K562 (cell line): ENCODE results near the gene IFITM2. TPM values are rescaled to one million over a fixed set of nuclear protein-coding genes. Genes with fewer than 3 reads are reported as not detected.

ENCODE experiments used
- CBX1 ChIP-seq: sonication (generic); IDR thresholded peaks from 2 replicates; pipeline ENCODE4 v1.6.1; 2016; ENCODE audit warnings: antibody characterized with exemption, low read depth, mild to moderate bottlenecking
- CBX8 ChIP-seq: fragments of 200-600 bp; sonication (generic); IDR thresholded peaks from 2 replicates; pipeline ENCODE4 v1.6.1; 2012; ENCODE audit warnings: borderline replicate concordance, mixed run types, low read depth, mild to moderate bottlenecking, moderate library complexity, mixed read lengths, low read length, control low read depth, inconsistent platforms; ENCODE audit not compliant: poor library complexity, severe bottlenecking; ENCODE audit errors: extremely low read depth
- FOXP1 ChIP-seq: sonication (generic); formaldehyde crosslinking; IDR thresholded peaks from 2 replicates; pipeline ENCODE4 v1.8.0; 2022; ENCODE audit warnings: mild to moderate bottlenecking, missing genetic modification reagents
- GATA2 ChIP-seq: sonication (generic); formaldehyde crosslinking; IDR thresholded peaks from 2 replicates; pipeline ENCODE4 v1.4.0; 2020; ENCODE audit warnings: mild to moderate bottlenecking, missing genetic modification reagents
- KAT2B ChIP-seq: IDR thresholded peaks from one replicate; pipeline ENCODE4 v1.6.1; 2012; ENCODE audit warnings: low read depth, mild to moderate bottlenecking, control low read depth, inconsistent platforms, low read length, moderate library complexity
- KLF1 ChIP-seq: fragments of 450-650 bp; IDR thresholded peaks from 2 replicates; pipeline ENCODE4 v1.6.1; 2016; ENCODE audit warnings: missing genetic modification characterization, missing compliant biosample characterization
- MBD2 ChIP-seq: sonication (generic); IDR thresholded peaks from 2 replicates; pipeline ENCODE4 v1.6.1; 2016; ENCODE audit warnings: low read depth, borderline replicate concordance
- MEIS2 ChIP-seq: fragments of 450-650 bp; IDR thresholded peaks from 2 replicates; pipeline ENCODE4 v1.6.1; 2014; ENCODE audit warnings: mild to moderate bottlenecking; ENCODE audit not compliant: partially characterized antibody
- POLR2AphosphoS2 ChIP-seq: IDR thresholded peaks from 2 replicates; pipeline ENCODE4 v1.6.1; 2012; ENCODE audit warnings: low read length, improper control_type of control experiment
- RBM22 ChIP-seq: fragments of 200-400 bp; formaldehyde crosslinking; IDR thresholded peaks from 2 replicates; pipeline ENCODE4 v1.6.1; 2018; ENCODE audit warnings: low read length, low read depth; ENCODE audit not compliant: poor library complexity, severe bottlenecking
- U2AF2 ChIP-seq: fragments of 200-400 bp; formaldehyde crosslinking; optimal IDR thresholded peaks from 2 replicates; pipeline ENCODE3; 2017; ENCODE audit warnings: low read depth, mild to moderate bottlenecking, low read length
- XRCC4 ChIP-seq: IDR thresholded peaks from one replicate; pipeline ENCODE4 v1.6.1; 2011; ENCODE audit not compliant: insufficient read depth, insufficient read length; ENCODE audit errors: extremely low read depth
- ZNF324 ChIP-seq: fragments of 250-450 bp; sonication (Bioruptor Pico); IDR thresholded peaks from 2 replicates; pipeline ENCODE4 v1.4.0; 2020; ENCODE audit warnings: mild to moderate bottlenecking
- ZNF695 ChIP-seq: fragments of 450-650 bp; formaldehyde crosslinking; IDR thresholded peaks from 2 replicates; pipeline ENCODE4 v1.4.0; 2020; ENCODE audit warnings: mild to moderate bottlenecking, moderate library complexity
- ZNF699 ChIP-seq: fragments of 250-450 bp; sonication (Bioruptor Pico); IDR thresholded peaks from 2 replicates; pipeline ENCODE4 v1.8.0; 2021; ENCODE audit warnings: mild to moderate bottlenecking, moderate library complexity; ENCODE audit not compliant: insufficient replicate concordance
- ZNF830 ChIP-seq: fragments of 250-450 bp; sonication (Bioruptor Pico); IDR thresholded peaks from 2 replicates; pipeline ENCODE4 v1.5.0; 2021; ENCODE audit warnings: mild to moderate bottlenecking
- polyA plus RNA-seq, 8 experiments: library from polyadenylated mRNA; depleted of rRNA in 4 of 8; stranded (reverse) in 5 of 8; unstranded in 3 of 8; fragments of >200 nt; fragmentation: Nextera tagmentation in 2 of 8; fragmentation: Illumina TruSeq in 1 of 8; extraction: Ambion mirVana in 2 of 8; extraction: Trizol in 1 of 8; gene quantifications; 2 replicates each; pipeline versions ENCODE4 v1.2.1 to v1.2.3, GENCODE V29; 2011 to 2014; ENCODE audit warnings: inconsistent platforms in 1 of 8, missing spikeins in 1 of 8
- total RNA-seq, 7 experiments: library from RNA; depleted of rRNA in 6 of 7; stranded (reverse); fragments of >200 nt in 6 of 7; fragmentation: Illumina TruSeq in 2 of 7; extraction: Trizol in 2 of 7; gene quantifications; 2 replicates each; pipeline versions ENCODE4 v1.2.1 to v1.2.3, GENCODE V29; 2011 to 2021; ENCODE audit warnings: low replicate concordance in 1 of 7
- TF ChIP-seq, protein P1 (sequence below): sonication (generic); formaldehyde crosslinking; IDR thresholded peaks from 2 replicates; pipeline ENCODE4 v1.8.1; 2023; ENCODE audit warnings: mild to moderate bottlenecking, missing genetic modification reagents
- TF ChIP-seq, protein P2 (sequence below): fragments of 250-450 bp; sonication (Bioruptor Pico); IDR thresholded peaks from 2 replicates; pipeline ENCODE4 v1.9.0; 2021; ENCODE audit warnings: mild to moderate bottlenecking
- TF ChIP-seq, protein P3 (sequence below): fragments of 450-650 bp; IDR thresholded peaks from 2 replicates; pipeline ENCODE4 v1.6.1; 2014; ENCODE audit warnings: low read depth, mild to moderate bottlenecking, moderate library complexity, borderline replicate concordance
- TF ChIP-seq, protein P4 (sequence below): fragments of 250-450 bp; sonication (Bioruptor Pico); IDR thresholded peaks from 2 replicates; pipeline ENCODE4 v1.8.0; 2021; ENCODE audit warnings: moderate library complexity, mild to moderate bottlenecking, inconsistent platforms
- TF ChIP-seq, protein P5 (sequence below): fragments of 250-450 bp; sonication (Bioruptor Pico); IDR thresholded peaks from 2 replicates; pipeline ENCODE4 v1.9.0; 2021; ENCODE audit warnings: mild to moderate bottlenecking, inconsistent platforms

Gene IFITM2
- total and polyA plus RNA-seq, 9 of the 15 experiments (the other 6 are each of a cell fraction or from before 2014, with no cell fraction given), result 52.8 to 4,872 (median 356) TPM

DNA sequence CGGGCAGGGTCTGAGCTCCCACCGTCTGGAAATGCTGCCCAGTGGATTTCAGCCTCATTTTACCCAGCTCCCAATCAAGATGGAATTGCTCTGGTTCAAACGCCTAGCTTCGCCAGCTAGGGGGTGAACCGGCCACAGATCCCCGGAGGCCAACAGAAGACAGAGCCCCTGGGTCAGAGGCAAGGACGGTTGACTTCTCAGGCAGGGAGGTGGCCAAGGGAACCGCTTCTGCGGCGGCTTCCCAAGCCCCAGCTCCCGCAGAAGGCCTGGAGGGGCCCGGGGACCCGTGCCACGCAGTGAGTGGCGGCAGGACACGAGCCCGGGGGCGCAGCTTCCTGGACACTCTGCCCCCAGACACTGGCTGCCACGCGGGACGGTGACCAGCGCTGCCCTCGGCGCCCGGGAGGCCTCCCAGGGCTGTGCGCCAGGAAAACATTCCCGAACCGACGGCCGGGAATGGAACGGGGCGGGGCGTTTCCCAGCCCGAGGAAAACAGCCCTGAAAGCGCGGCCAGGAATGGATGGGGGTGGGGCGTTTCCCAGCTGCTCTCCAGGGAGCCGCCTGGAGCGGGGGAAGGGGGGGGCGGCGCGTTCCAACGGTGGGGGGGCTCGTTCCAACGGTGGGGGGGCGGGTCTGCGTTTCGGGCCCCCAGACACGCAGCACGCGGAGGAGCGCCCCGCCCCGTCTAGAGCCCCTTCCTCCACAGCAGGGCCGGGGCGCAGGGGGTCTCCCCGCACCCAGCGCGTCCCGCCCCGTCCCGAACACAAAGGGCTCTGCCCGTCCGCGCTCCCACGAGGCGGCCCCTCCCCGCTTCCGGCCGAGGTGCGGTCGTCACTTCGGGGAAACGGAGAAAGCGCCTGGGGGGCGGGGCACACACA, 48.2 kb downstream of the IFITM2 start (continued):
- no peak for TF ChIP-seq GATA2
- no peak for TF ChIP-seq ZNF695 (CRISPR knock-in tag)
- peak; percentile 18; the same call in 1 of the 2 replicates for TF ChIP-seq FOXP1 (CRISPR knock-in tag)
- TF ChIP-seq ZNF830 (CRISPR knock-in tag), result peak; percentile 95; the same call in 1 of the 2 replicates
- TF ChIP-seq CBX8, result no peak
- no peak for TF ChIP-seq MEIS2
- no peak for TF ChIP-seq U2AF2
- TF ChIP-seq, protein P1, sequence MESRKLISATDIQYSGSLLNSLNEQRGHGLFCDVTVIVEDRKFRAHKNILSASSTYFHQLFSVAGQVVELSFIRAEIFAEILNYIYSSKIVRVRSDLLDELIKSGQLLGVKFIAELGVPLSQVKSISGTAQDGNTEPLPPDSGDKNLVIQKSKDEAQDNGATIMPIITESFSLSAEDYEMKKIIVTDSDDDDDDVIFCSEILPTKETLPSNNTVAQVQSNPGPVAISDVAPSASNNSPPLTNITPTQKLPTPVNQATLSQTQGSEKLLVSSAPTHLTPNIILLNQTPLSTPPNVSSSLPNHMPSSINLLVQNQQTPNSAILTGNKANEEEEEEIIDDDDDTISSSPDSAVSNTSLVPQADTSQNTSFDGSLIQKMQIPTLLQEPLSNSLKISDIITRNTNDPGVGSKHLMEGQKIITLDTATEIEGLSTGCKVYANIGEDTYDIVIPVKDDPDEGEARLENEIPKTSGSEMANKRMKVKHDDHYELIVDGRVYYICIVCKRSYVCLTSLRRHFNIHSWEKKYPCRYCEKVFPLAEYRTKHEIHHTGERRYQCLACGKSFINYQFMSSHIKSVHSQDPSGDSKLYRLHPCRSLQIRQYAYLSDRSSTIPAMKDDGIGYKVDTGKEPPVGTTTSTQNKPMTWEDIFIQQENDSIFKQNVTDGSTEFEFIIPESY (CRISPR knock-in tag), result no peak
- TF ChIP-seq KLF1, result no peak; the same call in none of the 2 replicates
- TF ChIP-seq KAT2B, result no peak
- TF ChIP-seq, protein P2, sequence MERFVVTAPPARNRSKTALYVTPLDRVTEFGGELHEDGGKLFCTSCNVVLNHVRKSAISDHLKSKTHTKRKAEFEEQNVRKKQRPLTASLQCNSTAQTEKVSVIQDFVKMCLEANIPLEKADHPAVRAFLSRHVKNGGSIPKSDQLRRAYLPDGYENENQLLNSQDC (CRISPR knock-in tag), result no peak
- TF ChIP-seq, protein P3, sequence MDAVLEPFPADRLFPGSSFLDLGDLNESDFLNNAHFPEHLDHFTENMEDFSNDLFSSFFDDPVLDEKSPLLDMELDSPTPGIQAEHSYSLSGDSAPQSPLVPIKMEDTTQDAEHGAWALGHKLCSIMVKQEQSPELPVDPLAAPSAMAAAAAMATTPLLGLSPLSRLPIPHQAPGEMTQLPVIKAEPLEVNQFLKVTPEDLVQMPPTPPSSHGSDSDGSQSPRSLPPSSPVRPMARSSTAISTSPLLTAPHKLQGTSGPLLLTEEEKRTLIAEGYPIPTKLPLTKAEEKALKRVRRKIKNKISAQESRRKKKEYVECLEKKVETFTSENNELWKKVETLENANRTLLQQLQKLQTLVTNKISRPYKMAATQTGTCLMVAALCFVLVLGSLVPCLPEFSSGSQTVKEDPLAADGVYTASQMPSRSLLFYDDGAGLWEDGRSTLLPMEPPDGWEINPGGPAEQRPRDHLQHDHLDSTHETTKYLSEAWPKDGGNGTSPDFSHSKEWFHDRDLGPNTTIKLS, result no peak
- TF ChIP-seq RBM22, result peak; percentile 55
- TF ChIP-seq POLR2AphosphoS2, result no peak
- TF ChIP-seq ZNF699 (CRISPR knock-in tag), result no peak
- TF ChIP-seq, protein P4, sequence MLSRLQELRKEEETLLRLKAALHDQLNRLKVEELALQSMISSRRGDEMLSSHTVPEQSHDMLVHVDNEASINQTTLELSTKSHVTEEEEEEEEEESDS, result no peak
- TF ChIP-seq, protein P5, sequence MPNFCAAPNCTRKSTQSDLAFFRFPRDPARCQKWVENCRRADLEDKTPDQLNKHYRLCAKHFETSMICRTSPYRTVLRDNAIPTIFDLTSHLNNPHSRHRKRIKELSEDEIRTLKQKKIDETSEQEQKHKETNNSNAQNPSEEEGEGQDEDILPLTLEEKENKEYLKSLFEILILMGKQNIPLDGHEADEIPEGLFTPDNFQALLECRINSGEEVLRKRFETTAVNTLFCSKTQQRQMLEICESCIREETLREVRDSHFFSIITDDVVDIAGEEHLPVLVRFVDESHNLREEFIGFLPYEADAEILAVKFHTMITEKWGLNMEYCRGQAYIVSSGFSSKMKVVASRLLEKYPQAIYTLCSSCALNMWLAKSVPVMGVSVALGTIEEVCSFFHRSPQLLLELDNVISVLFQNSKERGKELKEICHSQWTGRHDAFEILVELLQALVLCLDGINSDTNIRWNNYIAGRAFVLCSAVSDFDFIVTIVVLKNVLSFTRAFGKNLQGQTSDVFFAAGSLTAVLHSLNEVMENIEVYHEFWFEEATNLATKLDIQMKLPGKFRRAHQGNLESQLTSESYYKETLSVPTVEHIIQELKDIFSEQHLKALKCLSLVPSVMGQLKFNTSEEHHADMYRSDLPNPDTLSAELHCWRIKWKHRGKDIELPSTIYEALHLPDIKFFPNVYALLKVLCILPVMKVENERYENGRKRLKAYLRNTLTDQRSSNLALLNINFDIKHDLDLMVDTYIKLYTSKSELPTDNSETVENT, result peak; percentile 18; the same call in 1 of the 2 replicates
- no peak for TF ChIP-seq MBD2
- peak; percentile 49; the same call in 1 of the 2 replicates for TF ChIP-seq ZNF324 (CRISPR knock-in tag)
- TF ChIP-seq CBX1, result no peak
- TF ChIP-seq XRCC4, result no peak
